Psoas muscle (tissue), 8 donors: ENCODE measurements around the gene NYNRIN. TPM values are rescaled to one million over a fixed set of nuclear protein-coding genes. Genes with fewer than 3 reads are reported as not detected.

Source experiments
- ATAC-seq, 4 donors: fragments of 200-7000 bp; cut with Tn5 transposase; one replicate each; pipeline ENCODE4 v1.9.1; 2020; ENCODE audit warnings: moderate library complexity in 3 of 4, mild to moderate bottlenecking in 2 of 4
- DNase-seq, 2 donors: peaks; one replicate each; pipeline ENCODE4 v3.0.0-alpha.2; 2020
- H3K27ac ChIP-seq: fragments of 200-600 bp; one replicate; pipeline ENCODE4 v1.8.0; 2022
- H3K27me3 ChIP-seq, 3 donors: fragments of 200-600 bp in 1 of 3; one replicate each; pipeline versions ENCODE4 v1.6.1 to v1.8.0; 2013 to 2022; ENCODE audit warnings: low read length in 2 of 3, mild to moderate bottlenecking in 2 of 3, moderate library complexity in 1 of 3; ENCODE audit not compliant: insufficient read depth in 3 of 3
- H3K36me3 ChIP-seq, 2 donors: fragments of 200-600 bp in 1 of 2; one replicate each; pipeline versions ENCODE4 v1.6.1 to v1.8.0; 2013 to 2022; ENCODE audit warnings: low read depth in 1 of 2, mild to moderate bottlenecking in 1 of 2, moderate library complexity in 1 of 2; ENCODE audit not compliant: insufficient read depth in 1 of 2
- H3K4me1 ChIP-seq: fragments of 200-600 bp; one replicate; pipeline ENCODE4 v1.8.0; 2022
- H3K4me3 ChIP-seq: fragments of 200-600 bp; one replicate; pipeline ENCODE4 v1.8.0; 2022; ENCODE audit warnings: mild to moderate bottlenecking
- H3K9me3 ChIP-seq: fragments of 200-600 bp; one replicate; pipeline ENCODE4 v1.8.0; 2022
- WGBS, 3 donors: extraction: QIAGEN DNeasy Blood & Tissue Kit; methylation state at CpG; one replicate each; pipeline versions ENCODE4 v1.1.6 to v1.1.7; 2013; 5-methylcytosine and 5-hydroxymethylcytosine counted together
- intact Hi-C, 2 donors: fragments of 100-400 bp; cut with DNase I; formaldehyde crosslinking; loops; one replicate each; pipeline versions ENCODE4 v1.11.0 to v1.14.2; 2022
- polyA plus RNA-seq, 3 donors: library from polyadenylated mRNA; stranded (reverse); fragments of 200-250 nt; gene quantifications; one replicate each; pipeline ENCODE4 v1.2.3, GENCODE V29; 2013
- total RNA-seq, 4 donors: library from RNA; stranded (reverse); fragmentation: NEBNext Ultra II Directional in 2 of 4; extraction: Animal tissue kit (Norgen Biotek cat#: 25700) in 2 of 4; gene quantifications; one replicate each; pipeline versions ENCODE4 v1.2.1 to v1.2.4, GENCODE V29; 2021 to 2023
- TF ChIP-seq, protein P1 (sequence below): fragments of 200-600 bp; IDR thresholded peaks from one replicate; pipeline ENCODE4 v1.8.0; 2022; ENCODE audit warnings: antibody characterized with exemption
- donor health status: healthy with polysubstance abuse.
- donor health status: DM: no; HTN: no; CAD: no; lungs with moderate emphysema.
- donor health status: Bipolar disorder and iron deficiency.
- donor health status: healthy.
- donor health status: DM: yes; HTN: yes; CAD: no.
- donor health status: DM: no; HTN: no; CAD: no.
- donor health status: DM: no; HTN: no; CAD: no.
- donor health status: DM: yes; HTN: yes; CAD: no.

The NYNRIN gene
- total and polyA plus RNA-seq, 7 donors, result 1.1 to 8.0 (median 2.1) TPM

DNA sequence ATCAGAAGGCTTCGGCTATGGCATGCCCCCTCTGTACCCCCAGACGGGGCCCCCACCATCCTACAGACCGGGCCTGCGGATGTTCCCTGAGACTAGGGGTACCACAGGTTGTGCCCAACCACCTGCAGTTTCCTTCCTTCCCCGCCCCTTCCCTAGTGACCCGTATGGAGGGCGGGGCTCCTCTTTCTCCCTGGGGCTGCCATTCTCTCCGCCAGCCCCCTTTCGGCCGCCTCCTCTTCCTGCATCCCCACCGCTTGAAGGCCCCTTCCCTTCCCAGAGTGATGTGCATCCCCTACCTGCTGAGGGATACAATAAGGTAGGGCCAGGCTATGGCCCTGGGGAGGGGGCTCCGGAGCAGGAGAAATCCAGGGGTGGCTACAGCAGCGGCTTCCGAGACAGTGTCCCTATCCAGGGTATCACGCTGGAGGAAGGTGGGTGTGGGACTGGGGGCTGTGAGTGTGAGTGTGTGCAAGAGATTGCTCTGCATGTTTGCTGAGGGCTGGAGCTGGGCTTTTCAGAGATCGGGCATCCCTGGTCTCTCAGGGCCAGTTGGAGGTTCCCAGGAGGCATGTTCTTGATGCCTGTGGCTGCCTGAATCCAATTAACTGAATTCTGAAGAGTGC, 22.2 kb upstream of the NYNRIN start:
- Histone ChIP-seq H3K36me3 (no peaks in the 10 kb centered on the region), H3K4me1 (no peaks in the 10 kb centered on the region), H3K4me3 (no peak overlapping the region), H3K27me3 (no peaks in the 10 kb centered on the region), H3K9me3 (no peaks in the 10 kb centered on the region), H3K27ac (no peak overlapping the region)
- intact Hi-C loops, result no loop called here
- DNase-seq (no peak), ATAC-seq (no peak)
- TF ChIP-seq, protein P1, sequence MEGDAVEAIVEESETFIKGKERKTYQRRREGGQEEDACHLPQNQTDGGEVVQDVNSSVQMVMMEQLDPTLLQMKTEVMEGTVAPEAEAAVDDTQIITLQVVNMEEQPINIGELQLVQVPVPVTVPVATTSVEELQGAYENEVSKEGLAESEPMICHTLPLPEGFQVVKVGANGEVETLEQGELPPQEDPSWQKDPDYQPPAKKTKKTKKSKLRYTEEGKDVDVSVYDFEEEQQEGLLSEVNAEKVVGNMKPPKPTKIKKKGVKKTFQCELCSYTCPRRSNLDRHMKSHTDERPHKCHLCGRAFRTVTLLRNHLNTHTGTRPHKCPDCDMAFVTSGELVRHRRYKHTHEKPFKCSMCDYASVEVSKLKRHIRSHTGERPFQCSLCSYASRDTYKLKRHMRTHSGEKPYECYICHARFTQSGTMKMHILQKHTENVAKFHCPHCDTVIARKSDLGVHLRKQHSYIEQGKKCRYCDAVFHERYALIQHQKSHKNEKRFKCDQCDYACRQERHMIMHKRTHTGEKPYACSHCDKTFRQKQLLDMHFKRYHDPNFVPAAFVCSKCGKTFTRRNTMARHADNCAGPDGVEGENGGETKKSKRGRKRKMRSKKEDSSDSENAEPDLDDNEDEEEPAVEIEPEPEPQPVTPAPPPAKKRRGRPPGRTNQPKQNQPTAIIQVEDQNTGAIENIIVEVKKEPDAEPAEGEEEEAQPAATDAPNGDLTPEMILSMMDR, result no peak
- 64 to 72% (median 68%) methylated on average over 16 of the region's 16 CpGs for WGBS, 3 donors

DNA sequence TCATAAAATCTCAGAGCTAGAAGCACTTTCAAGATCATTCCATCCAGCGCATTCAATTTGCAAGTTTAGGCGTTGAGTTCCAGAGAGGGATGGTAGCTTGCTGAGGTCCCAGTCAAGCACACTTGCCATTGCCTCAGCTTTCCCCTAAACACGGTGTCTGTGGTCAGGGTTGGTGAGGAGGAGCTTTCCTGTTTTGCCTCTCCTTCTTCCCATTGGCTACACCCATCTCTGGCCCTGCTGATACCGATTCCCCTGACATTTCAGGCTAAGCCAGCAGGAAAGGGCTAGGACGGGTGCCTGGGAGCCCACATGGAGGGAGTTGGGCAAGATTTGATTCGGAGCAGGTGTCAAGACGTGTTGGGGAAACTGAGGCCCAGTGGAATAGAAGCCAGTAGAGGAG, 21.7 kb upstream of the NYNRIN start:
- 77 to 84% (median 78%) methylated on average over 7 of the region's 7 CpGs for WGBS, 3 donors
- intact Hi-C loops, result no loop called here
- ATAC-seq, result no peak
- Histone ChIP-seq H3K36me3 (no peaks in the 10 kb centered on the region), H3K4me3 (no peak overlapping the region), H3K27ac (no peak overlapping the region), H3K9me3 (no peaks in the 10 kb centered on the region), H3K27me3 (no peaks in the 10 kb centered on the region), H3K4me1 (no peaks in the 10 kb centered on the region)
- TF ChIP-seq, protein P1, result no peak
- no peak for DNase-seq

DNA sequence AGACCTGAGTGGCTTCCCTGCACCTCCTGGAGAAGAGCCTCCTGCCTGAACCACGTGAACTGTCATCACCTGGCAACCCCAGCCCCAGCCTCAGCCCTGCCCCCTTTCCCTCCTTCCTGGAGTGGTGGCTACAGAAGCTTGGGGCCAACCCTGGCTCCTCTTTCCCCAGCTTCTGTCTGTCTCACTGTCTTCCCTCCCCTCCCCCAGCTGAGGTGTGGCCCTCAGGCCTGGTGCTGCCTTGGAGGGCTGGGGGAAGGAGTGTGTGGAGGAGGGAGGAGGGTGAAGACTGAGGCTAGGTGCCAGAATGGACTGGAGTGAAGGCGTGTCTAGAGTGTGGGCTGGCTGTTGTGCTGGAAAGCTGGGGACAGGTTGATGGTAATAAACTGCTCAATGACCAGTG, 21.1 kb upstream of the NYNRIN start:
- 77 to 87% (median 80%) methylated on average over 2 of the region's 2 CpGs for WGBS, 3 donors
- intact Hi-C loops, result no loop called here
- Histone ChIP-seq H3K36me3 (no peaks in the 10 kb centered on the region), H3K9me3 (no peaks in the 10 kb centered on the region), H3K27ac (no peak overlapping the region), H3K4me1 (no peaks in the 10 kb centered on the region), H3K27me3 (no peaks in the 10 kb centered on the region), H3K4me3 (no peak overlapping the region)
- DNase-seq (no peak), ATAC-seq (no peak)
- TF ChIP-seq, protein P1, result no peak

DNA sequence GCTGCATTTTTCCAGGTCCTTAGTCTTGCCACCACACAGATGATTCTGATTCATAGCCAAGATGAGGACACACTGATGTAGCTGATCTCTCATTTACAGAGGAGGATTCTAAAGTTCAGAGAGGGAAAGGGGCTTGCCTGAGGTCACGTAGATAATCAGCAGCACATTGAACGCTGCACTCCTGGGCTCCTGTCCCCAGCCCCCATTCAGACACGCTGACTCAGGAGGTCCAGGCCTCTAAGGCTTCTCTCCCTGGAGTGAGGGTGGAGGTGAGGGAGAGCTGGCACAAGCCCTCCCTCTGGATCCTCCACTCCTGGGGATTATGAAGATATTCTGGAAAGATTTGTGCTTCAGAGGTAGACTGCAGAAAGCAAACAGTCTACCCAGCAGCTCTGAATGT, 20.5 kb upstream of the NYNRIN start:
- 76 to 89% (median 78%) methylated on average over 3 of the region's 3 CpGs for WGBS, 3 donors
- no peak for ATAC-seq
- intact Hi-C loops, result no loop called here

More for the DNA sequence above, 20.5 kb upstream of the NYNRIN start:
- TF ChIP-seq, protein P1, result no peak
- H3K4me3 ChIP-seq, result no peak overlapping the region
- H3K4me1 ChIP-seq, result no peaks in the 10 kb centered on the region
- no peaks in the 10 kb centered on the region for H3K27me3 ChIP-seq
- no peaks in the 10 kb centered on the region for H3K36me3 ChIP-seq
- no peaks in the 10 kb centered on the region for H3K9me3 ChIP-seq
- H3K27ac ChIP-seq, result no peak overlapping the region
- no peak for DNase-seq
